Heart left ventricle (tissue), 16 donors: ENCODE data around the gene NOS2. TPM values are rescaled to one million over a fixed set of nuclear protein-coding genes. Genes with fewer than 3 reads are reported as not detected.
"Not testable (repeated sequence)": the region's sequence is repeated elsewhere in the genome, so short reads cannot be mapped to it uniquely, and the experiment has no call there.

Experiments
- ATAC-seq, 4 donors: fragments of 200-7000 bp; cut with Tn5 transposase; one replicate each; pipeline ENCODE4 v1.9.1; 2020 to 2022; ENCODE audit warnings: moderate library complexity in 4 of 4, mild to moderate bottlenecking in 3 of 4, moderate number of reproducible peaks in 1 of 4
- DNase-seq, 5 donors: peaks; one replicate each; pipeline ENCODE4 v3.0.0-alpha.2; 2020
- H3K27ac ChIP-seq, 12 donors: fragments of 200-600 bp; sonication (generic) in 4 of 12; one replicate each; pipeline versions ENCODE4 v1.5.0 to v1.8.0; 2016 to 2022; ENCODE audit warnings: mild to moderate bottlenecking in 2 of 12
- H3K27me3 ChIP-seq, 9 donors: fragments of 200-600 bp; sonication (generic) in 2 of 9; one replicate each; pipeline versions ENCODE4 v1.5.1 to v1.8.0; 2016 to 2022; ENCODE audit warnings: mild to moderate bottlenecking in 3 of 9
- H3K36me3 ChIP-seq, 9 donors: fragments of 200-600 bp; sonication (generic) in 2 of 9; one replicate each; pipeline versions ENCODE4 v1.5.0 to v1.8.0; 2018 to 2022; ENCODE audit warnings: mild to moderate bottlenecking in 2 of 9
- H3K4me1 ChIP-seq, 12 donors: fragments of 200-600 bp; sonication (generic) in 4 of 12; one replicate each; pipeline versions ENCODE4 v1.5.0 to v1.8.0; 2016 to 2022; ENCODE audit warnings: mild to moderate bottlenecking in 3 of 12
- H3K4me3 ChIP-seq, 12 donors: fragments of 200-600 bp; sonication (generic) in 4 of 12; one replicate each; pipeline versions ENCODE4 v1.5.0 to v1.8.0; 2017 to 2022; ENCODE audit warnings: mild to moderate bottlenecking in 9 of 12, moderate library complexity in 4 of 12
- H3K9me3 ChIP-seq, 12 donors: fragments of 200-600 bp; sonication (generic) in 4 of 12; one replicate each; pipeline versions ENCODE4 v1.5.0 to v1.8.0; 2016 to 2022; ENCODE audit warnings: mild to moderate bottlenecking in 1 of 12
- POLR2A ChIP-seq, 2 donors: fragments of 450-650 bp; IDR thresholded peaks; one replicate each; pipeline ENCODE4 v1.6.1; 2017; ENCODE audit warnings: antibody characterized with exemption in 2 of 2, mild to moderate bottlenecking in 2 of 2, moderate library complexity in 2 of 2
- WGBS, 4 donors: extraction: QIAGEN DNeasy Blood & Tissue Kit in 2 of 4; methylation state at CpG; one replicate each; pipeline versions ENCODE4 v1.1.5 to v1.1.7; 2013 to 2018; 5-methylcytosine and 5-hydroxymethylcytosine counted together
- intact Hi-C, 10 donors: fragments of 100-400 bp; cut with DNase I; formaldehyde crosslinking; loops; one replicate each; pipeline versions ENCODE4 v1.11.1 to v1.14.2; 2022
- polyA plus RNA-seq, 2 donors: library from polyadenylated mRNA; stranded (reverse); fragments of 200-250 nt; gene quantifications; one replicate each; pipeline ENCODE4 v1.2.3, GENCODE V29; 2013
- total RNA-seq, 9 donors: library from RNA; depleted of rRNA in 2 of 9; stranded (reverse); fragments of >200 nt in 2 of 9; fragmentation: NEBNext Ultra II Directional in 3 of 9; extraction: Animal tissue kit (Norgen Biotek cat#: 25700) in 3 of 9; gene quantifications; one replicate each; pipeline versions ENCODE4 v1.1.0 to v1.2.4, GENCODE V29; 2016 to 2023
- TF ChIP-seq, protein P1 (sequence below), 12 donors: fragments of 200-600 bp; sonication (generic) in 4 of 12; IDR thresholded peaks; one replicate each; pipeline versions ENCODE4 v1.5.0 to v1.8.0; 2018 to 2022; ENCODE audit warnings: antibody characterized with exemption in 12 of 12, mild to moderate bottlenecking in 5 of 12
- donor health status: ischemic (EF 13 %, LVEDD 7.1; RV severe dilation, severe dysfunction).
- donor health status: healthy with polysubstance abuse.
- donor health status: DM: no; HTN: yes; CAD: no.
- donor health status: DM: no; HTN: no; CAD: no.
- donor health status: ischemic (EF 25% LVEDD 6.9; RV normal size, moderate dysfunction).
- donor health status: ischemic (EF 25% LVEDD 5.7; RV mildly dilated, moderate dysfunction).
- donor health status: healthy.
- donor health status: DM: yes; HTN: yes; CAD: no.
- donor health status: ischemic (EF 35%, LVEDD 5.7; RV mildly dilated, moderate dysfunction).
- donor health status: nonischemic (EF 11% LVEDD 7.7; RV severe dilation, severe dysfunction).
- donor health status: DM: yes; HTN: yes; CAD: no.
- donor health status: PGD.
- donor health status: ischemic (EF 29% LVEDD 5.4; RV normal size, mild dysfunction).
- donor health status: nonischemic (EF 23%, LVEDD 6.1; RV moderate dilation, normal function).

Gene NOS2
- total and polyA plus RNA-seq, 11 donors, result 0.07 to 2.2 (median 0.16) TPM; not detected in 1

DNA sequence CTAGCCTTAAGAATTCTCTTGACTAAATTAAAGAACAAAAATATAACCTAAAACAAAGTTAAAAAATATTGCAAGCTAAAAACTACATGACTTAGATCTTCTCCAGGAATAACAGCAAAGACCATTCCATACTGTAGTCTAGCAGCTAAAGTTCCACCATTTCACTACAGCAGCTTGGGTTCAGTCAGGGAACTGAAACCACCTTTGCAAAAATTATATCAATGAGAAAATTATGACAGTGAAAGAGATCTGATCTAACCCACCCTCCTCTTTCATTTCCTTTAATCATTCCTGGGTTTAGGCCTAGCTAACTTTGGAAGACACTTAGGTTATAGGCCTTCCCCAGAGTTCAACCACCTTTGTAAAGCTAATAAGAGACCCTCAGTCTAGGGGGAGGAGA, 36.3 kb upstream of the NOS2 start:
- TF ChIP-seq, protein P1, sequence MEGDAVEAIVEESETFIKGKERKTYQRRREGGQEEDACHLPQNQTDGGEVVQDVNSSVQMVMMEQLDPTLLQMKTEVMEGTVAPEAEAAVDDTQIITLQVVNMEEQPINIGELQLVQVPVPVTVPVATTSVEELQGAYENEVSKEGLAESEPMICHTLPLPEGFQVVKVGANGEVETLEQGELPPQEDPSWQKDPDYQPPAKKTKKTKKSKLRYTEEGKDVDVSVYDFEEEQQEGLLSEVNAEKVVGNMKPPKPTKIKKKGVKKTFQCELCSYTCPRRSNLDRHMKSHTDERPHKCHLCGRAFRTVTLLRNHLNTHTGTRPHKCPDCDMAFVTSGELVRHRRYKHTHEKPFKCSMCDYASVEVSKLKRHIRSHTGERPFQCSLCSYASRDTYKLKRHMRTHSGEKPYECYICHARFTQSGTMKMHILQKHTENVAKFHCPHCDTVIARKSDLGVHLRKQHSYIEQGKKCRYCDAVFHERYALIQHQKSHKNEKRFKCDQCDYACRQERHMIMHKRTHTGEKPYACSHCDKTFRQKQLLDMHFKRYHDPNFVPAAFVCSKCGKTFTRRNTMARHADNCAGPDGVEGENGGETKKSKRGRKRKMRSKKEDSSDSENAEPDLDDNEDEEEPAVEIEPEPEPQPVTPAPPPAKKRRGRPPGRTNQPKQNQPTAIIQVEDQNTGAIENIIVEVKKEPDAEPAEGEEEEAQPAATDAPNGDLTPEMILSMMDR (IDR thresholded peaks at IDR 0.05), result no peak
- no peak for TF ChIP-seq POLR2A (IDR thresholded peaks at IDR 0.05)
- no peak for DNase-seq
- Histone ChIP-seq H3K27ac (no peak overlapping the region), H3K27me3 (no peaks in the 10 kb centered on the region), H3K4me1 (no peaks in the 10 kb centered on the region), H3K9me3 (no peaks in the 10 kb centered on the region), H3K36me3 (no peaks in the 10 kb centered on the region), H3K4me3 (no peak overlapping the region)
- intact Hi-C loops, result no loop called here
- ATAC-seq, result no peak

DNA sequence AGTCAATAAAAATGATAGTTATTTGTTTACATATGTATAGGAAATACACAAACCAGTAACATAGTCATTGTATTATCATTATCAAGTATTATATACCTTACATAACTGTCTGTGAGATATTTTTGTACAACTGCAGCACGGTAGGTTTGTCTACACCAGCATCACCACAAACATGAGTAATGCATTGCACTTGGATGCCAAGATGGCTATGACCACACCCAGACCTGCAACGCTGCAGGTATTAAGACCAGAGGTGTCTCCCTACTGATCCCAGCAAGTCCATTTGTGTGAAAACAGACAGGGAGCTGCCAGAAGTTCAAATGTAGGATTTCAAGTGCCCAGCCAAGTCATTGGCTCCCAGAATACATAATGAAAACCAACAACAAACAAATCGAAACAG, 34.2 kb upstream of the NOS2 start:
- Histone ChIP-seq H3K9me3 (no peaks in the 10 kb centered on the region), H3K27ac (no peak overlapping the region), H3K36me3 (no peaks in the 10 kb centered on the region), H3K4me1 (no peaks in the 10 kb centered on the region), H3K4me3 (no peak overlapping the region), H3K27me3 (no peaks in the 10 kb centered on the region)
- intact Hi-C loops, result no loop called here
- DNase-seq (no peak), ATAC-seq (no peak)
- TF ChIP-seq, protein P1 (IDR thresholded peaks at IDR 0.05), result no peak
- no peak for TF ChIP-seq POLR2A (IDR thresholded peaks at IDR 0.05)
- 86 to 88% (median 87%) methylated on average over 3 of the region's 3 CpGs for WGBS, 4 donors

DNA sequence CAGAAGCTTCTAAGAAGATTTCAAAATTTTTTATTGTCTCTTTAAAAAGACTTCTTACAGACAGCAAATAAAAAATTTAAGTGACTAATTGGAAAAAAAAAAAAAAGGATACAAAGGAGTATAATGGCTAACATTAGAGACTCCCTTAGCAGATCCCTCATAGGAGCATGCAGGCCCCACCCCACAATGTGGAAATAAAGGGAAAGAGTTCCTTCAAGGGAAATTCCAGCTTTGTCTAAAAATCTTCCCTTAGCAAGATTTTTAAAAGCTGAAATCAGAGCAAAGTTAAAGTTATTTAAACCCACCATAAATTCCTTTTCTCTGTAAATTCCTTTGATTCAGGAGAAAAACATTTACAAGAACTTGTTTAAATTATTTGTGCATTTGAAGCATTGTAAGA, 32.5 kb upstream of the NOS2 start:
- Histone ChIP-seq H3K36me3 (no peaks in the 10 kb centered on the region), H3K4me1 (no peaks in the 10 kb centered on the region), H3K27me3 (no peaks in the 10 kb centered on the region), H3K27ac (no peak overlapping the region), H3K4me3 (no peak overlapping the region), H3K9me3 (no peaks in the 10 kb centered on the region)
- DNase-seq, result no peak
- TF ChIP-seq, protein P1 (IDR thresholded peaks at IDR 0.05), result no peak
- no peak for TF ChIP-seq POLR2A (IDR thresholded peaks at IDR 0.05)
- intact Hi-C loops, result no loop called here
- no peak for ATAC-seq

DNA sequence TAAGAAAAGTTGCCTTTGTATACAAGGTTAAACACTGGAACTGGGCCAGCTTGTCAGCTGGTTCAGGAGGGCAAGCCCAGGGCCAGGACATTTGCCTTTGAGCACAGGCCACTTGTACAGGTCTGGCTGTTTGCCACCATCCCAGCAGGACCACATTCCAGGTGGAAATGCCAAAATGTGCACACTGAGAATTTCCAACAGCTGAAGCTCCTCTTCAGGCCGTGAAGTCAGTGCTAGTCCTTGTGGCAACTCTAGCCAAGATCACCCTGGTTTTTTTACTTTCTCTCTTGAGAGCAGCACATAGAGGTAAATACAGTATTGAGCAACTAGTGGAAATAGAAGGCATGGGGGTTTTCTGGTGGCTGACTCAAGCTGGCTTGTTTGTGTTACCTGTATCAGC, 29.6 kb upstream of the NOS2 start:
- 14 to 16% methylated on average over 1 of the region's 1 CpG; no CpG with 5 or more reads in 2 of the 4 donors for WGBS, 4 donors
- H3K36me3 ChIP-seq, H3K4me3 ChIP-seq, DNase-seq, H3K4me1 ChIP-seq, H3K27ac ChIP-seq, H3K9me3 ChIP-seq, H3K27me3 ChIP-seq, intact Hi-C loops: not testable (repeated sequence)
- ATAC-seq, result peak in 3 of 4 donors; percentile 9 to 51 (median 32)

DNA sequence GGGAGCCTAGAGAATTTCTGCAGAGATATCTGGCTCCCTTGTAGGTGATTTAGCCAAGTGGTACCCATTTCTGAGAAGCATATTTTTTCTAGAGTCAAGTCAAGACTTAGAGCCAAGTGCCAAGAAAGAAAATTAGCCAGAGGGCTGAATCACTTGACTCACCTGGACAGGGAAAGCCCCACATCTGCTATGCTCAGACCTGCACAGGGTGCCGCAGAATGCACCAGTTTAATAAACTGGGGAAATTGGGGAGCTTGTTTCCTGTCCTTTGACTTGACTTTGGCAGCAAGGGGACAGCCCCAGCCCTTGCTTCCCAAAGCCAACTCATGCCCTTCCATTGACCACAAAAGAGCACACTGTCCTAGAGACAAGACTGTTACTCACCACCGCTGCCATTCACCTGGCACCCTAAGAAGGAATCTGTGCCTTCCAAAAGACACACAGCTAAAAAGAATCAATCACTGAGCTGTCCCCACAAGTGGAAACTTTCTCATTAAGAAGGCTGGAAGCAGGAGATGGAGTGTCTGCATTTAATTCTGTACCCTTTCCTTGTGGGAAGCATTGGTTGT, 28.9 kb upstream of the NOS2 start:
- H3K4me1 ChIP-seq, H3K36me3 ChIP-seq, intact Hi-C loops, DNase-seq, H3K4me3 ChIP-seq, ATAC-seq, H3K9me3 ChIP-seq, H3K27ac ChIP-seq, H3K27me3 ChIP-seq: not testable (repeated sequence)
- no CpG with 5 or more reads among the region's 2 CpGs for WGBS, 4 donors
